Measurements from ENCODE around the gene CEP97. TPM values are rescaled to one million over a fixed set of nuclear protein-coding genes. Genes with fewer than 3 reads are reported as not detected.
"Not testable (repeated sequence)": the region's sequence is repeated elsewhere in the genome, so short reads cannot be mapped to it uniquely, and the experiment has no call there.

The CEP97 gene
- total and polyA plus RNA-seq, 2 experiments from 2014 or later, result 5.0 to 19.0 TPM

DNA sequence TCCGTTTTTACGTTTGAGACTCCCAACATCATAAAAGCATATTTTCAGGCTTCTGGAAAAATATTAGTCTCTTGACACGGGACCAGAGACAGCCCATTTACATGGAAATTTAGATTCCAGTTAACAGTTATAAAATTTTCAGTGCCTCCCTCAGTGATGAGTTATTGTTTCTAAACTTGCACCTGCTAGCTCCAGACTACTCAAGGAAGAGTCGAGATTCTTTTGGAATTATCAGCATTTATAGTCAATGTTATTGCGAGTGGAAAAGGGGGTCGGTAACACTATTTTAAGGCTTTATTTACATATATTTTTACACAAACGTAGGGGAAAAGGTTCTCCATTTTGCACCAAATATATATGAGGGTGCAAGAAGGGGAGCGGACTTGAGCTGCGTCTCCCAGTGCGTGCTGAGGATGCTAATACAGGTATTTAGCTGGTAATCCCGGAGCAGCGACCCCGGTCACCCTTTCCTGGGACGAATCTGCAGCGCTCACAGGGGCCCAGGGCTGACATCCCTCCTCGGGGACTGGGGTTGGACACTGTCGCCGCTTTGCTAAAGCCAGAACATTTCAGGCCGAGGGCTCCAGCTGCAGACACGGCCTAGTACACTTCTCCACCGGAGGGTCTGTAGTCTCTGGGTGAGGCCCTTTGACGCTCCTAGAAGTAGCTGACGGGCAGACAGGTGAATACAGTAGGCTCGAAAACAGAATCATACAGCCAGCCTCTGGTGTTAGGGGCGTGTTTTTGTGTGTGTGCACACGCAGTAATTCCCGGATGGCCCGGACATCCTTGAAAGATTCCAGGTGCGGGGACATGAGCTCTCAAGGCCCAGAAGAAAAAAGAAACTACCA, 46.8 kb upstream of the CEP97 start:
- H3K9me2 ChIP-seq (ENCODE audit: insufficient read depth), result no peaks in the 10 kb centered on the region
- H3K4me1 Mint-ChIP-seq, result peaks cover 13% of the 10 kb centered on the region
- H3K4me1 ChIP-seq (ENCODE audit: insufficient read depth), result no peaks in the 10 kb centered on the region; the same call in 1 of the 2 replicates
- peaks cover 26% of the 10 kb centered on the region for H3K36me3 ChIP-seq (ENCODE audit: insufficient read depth)
- H3K4me2 ChIP-seq, result peak overlapping the region; percentile 73
- H3K79me2 ChIP-seq (replicated peaks; ENCODE audit: insufficient read depth), result peaks cover 36% of the 10 kb centered on the region
- H3K9me3 Mint-ChIP-seq, result no peaks in the 10 kb centered on the region
- peak; percentile 2 for ATAC-seq
- DNase-seq (ENCODE audit: low spot score), result peak; percentile 48
- peak overlapping the region; percentile 49 for H3K4me3 ChIP-seq
- H2AFZ ChIP-seq, result no peak overlapping the region
- peaks cover 38% of the 10 kb centered on the region for H3F3A ChIP-seq (replicated peaks; ENCODE audit: low read depth)
- H3K27me3 Mint-ChIP-seq (ENCODE audit: insufficient read depth, low read depth, poor library complexity), result peaks cover 10% of the 10 kb centered on the region
- H4K20me1 ChIP-seq (replicated peaks; ENCODE audit: insufficient read depth), result peaks cover 18% of the 10 kb centered on the region
- TF ChIP-seq, protein P1, sequence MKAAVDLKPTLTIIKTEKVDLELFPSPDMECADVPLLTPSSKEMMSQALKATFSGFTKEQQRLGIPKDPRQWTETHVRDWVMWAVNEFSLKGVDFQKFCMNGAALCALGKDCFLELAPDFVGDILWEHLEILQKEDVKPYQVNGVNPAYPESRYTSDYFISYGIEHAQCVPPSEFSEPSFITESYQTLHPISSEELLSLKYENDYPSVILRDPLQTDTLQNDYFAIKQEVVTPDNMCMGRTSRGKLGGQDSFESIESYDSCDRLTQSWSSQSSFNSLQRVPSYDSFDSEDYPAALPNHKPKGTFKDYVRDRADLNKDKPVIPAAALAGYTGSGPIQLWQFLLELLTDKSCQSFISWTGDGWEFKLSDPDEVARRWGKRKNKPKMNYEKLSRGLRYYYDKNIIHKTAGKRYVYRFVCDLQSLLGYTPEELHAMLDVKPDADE (IDR thresholded peaks at IDR 0.05), result no peak
- TF ChIP-seq EZH2 (IDR thresholded peaks at IDR 0.05; ENCODE audit: low read depth, unreplicated experiment) (no peak), POLR2AphosphoS5 (IDR thresholded peaks at IDR 0.05; ENCODE audit: low read depth) (no peak)
- TF ChIP-seq, protein P2, sequence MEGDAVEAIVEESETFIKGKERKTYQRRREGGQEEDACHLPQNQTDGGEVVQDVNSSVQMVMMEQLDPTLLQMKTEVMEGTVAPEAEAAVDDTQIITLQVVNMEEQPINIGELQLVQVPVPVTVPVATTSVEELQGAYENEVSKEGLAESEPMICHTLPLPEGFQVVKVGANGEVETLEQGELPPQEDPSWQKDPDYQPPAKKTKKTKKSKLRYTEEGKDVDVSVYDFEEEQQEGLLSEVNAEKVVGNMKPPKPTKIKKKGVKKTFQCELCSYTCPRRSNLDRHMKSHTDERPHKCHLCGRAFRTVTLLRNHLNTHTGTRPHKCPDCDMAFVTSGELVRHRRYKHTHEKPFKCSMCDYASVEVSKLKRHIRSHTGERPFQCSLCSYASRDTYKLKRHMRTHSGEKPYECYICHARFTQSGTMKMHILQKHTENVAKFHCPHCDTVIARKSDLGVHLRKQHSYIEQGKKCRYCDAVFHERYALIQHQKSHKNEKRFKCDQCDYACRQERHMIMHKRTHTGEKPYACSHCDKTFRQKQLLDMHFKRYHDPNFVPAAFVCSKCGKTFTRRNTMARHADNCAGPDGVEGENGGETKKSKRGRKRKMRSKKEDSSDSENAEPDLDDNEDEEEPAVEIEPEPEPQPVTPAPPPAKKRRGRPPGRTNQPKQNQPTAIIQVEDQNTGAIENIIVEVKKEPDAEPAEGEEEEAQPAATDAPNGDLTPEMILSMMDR (conservative IDR thresholded peaks at IDR 0.05; ENCODE audit: low read depth in 2 of 2), result 0 out of 4 replicates have a peak, but pooled peaks of 1 of the 2 experiments have one; percentile 0
- H3K36me3 Mint-ChIP-seq (ENCODE audit: low read depth), result peaks cover 33% of the 10 kb centered on the region
- H3K27me3 ChIP-seq (ENCODE audit: insufficient read depth), result no peaks in the 10 kb centered on the region
- peak overlapping the region; percentile 56 for H3K27ac ChIP-seq (ENCODE audit: low read depth)
- H3K27ac Mint-ChIP-seq, result peak overlapping the region; percentile 74
- H3K4me3 Mint-ChIP-seq, result peak overlapping the region; percentile 93

DNA sequence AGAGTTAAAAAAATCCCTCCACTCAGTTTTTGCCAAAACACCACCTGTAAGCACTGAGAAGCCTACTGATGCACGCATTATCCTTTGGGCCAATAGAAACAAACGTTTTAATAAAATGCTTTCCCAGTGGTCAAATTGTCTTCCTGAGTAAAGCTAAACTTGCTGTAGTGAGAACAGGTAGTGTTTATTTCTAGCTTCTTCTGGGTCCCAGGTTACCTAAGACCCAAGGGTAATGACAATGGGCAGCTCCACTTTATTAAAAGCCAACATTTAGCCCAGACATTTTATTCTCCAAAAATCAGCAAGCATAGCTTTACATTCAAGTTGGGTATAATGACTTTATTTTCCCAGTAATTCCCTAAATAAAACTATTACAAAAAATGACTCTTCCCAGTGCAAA, 45.6 kb upstream of the CEP97 start:
- H3K27ac ChIP-seq (ENCODE audit: low read depth); H3K4me3 ChIP-seq; H3K27me3 ChIP-seq (ENCODE audit: insufficient read depth); DNase-seq (ENCODE audit: low spot score); H3K4me2 ChIP-seq; H3K9me3 Mint-ChIP-seq; H3K4me1 ChIP-seq (ENCODE audit: insufficient read depth); ATAC-seq; H3K4me3 Mint-ChIP-seq; H3K9me2 ChIP-seq (ENCODE audit: insufficient read depth); H3K27ac Mint-ChIP-seq; H2AFZ ChIP-seq: not testable (repeated sequence)
- H3F3A ChIP-seq (replicated peaks; ENCODE audit: low read depth), result peaks cover 48% of the 10 kb centered on the region
- peaks cover 37% of the 10 kb centered on the region for H3K36me3 ChIP-seq (ENCODE audit: insufficient read depth)
- H3K79me2 ChIP-seq (replicated peaks; ENCODE audit: insufficient read depth), result peaks cover 36% of the 10 kb centered on the region
- peaks cover 23% of the 10 kb centered on the region for H4K20me1 ChIP-seq (replicated peaks; ENCODE audit: insufficient read depth)
- peaks cover 10% of the 10 kb centered on the region for H3K27me3 Mint-ChIP-seq (ENCODE audit: insufficient read depth, low read depth, poor library complexity)
- peaks cover 45% of the 10 kb centered on the region for H3K36me3 Mint-ChIP-seq (ENCODE audit: low read depth)
- H3K4me1 Mint-ChIP-seq, result peaks cover 13% of the 10 kb centered on the region

DNA sequence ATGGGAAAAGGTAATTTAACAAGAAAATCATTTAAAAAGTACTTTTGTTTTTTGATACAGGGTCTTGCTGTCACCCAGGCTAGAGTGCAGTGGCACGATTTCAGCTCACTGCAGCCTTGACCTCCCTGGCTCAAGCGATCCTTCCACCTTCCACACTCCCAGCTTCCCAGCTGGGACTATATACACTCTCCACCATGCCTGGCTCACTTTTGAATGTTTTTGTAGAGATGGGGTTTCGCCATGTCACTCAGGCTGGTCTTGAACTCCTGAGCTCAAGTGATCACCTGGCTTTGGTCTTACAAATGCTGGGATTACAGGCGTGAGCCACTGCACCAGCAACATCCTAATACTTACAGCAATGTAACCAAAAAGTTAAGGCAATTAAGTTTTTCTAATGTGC, 43.9 kb upstream of the CEP97 start:
- Histone ChIP-seq H3K79me2 (replicated peaks; ENCODE audit: insufficient read depth) (peaks cover 36% of the 10 kb centered on the region), H3K36me3 (ENCODE audit: insufficient read depth) (peaks cover 51% of the 10 kb centered on the region), H3K4me1 (ENCODE audit: insufficient read depth) (peaks cover 7% of the 10 kb centered on the region; the same call in 1 of the 2 replicates), H3F3A (replicated peaks; ENCODE audit: low read depth) (peaks cover 59% of the 10 kb centered on the region), H3K27ac (ENCODE audit: low read depth) (peak overlapping the region; percentile 81), H3K4me2 (no peak overlapping the region), H3K4me3 (no peak overlapping the region), H3K27me3 (ENCODE audit: insufficient read depth) (no peaks in the 10 kb centered on the region), H3K9me2 (ENCODE audit: insufficient read depth) (no peaks in the 10 kb centered on the region), H2AFZ (no peak overlapping the region), H4K20me1 (replicated peaks; ENCODE audit: insufficient read depth) (peaks cover 33% of the 10 kb centered on the region)
- no peak for DNase-seq (ENCODE audit: low spot score)
- Mint-ChIP-seq H3K27ac (no peak overlapping the region), H3K36me3 (ENCODE audit: low read depth) (peaks cover 61% of the 10 kb centered on the region), H3K27me3 (ENCODE audit: insufficient read depth, low read depth, poor library complexity) (peaks cover 13% of the 10 kb centered on the region), H3K4me3 (no peak overlapping the region), H3K9me3 (no peaks in the 10 kb centered on the region), H3K4me1 (peaks cover 11% of the 10 kb centered on the region)
- no peak for ATAC-seq
- TF ChIP-seq, protein P3, sequence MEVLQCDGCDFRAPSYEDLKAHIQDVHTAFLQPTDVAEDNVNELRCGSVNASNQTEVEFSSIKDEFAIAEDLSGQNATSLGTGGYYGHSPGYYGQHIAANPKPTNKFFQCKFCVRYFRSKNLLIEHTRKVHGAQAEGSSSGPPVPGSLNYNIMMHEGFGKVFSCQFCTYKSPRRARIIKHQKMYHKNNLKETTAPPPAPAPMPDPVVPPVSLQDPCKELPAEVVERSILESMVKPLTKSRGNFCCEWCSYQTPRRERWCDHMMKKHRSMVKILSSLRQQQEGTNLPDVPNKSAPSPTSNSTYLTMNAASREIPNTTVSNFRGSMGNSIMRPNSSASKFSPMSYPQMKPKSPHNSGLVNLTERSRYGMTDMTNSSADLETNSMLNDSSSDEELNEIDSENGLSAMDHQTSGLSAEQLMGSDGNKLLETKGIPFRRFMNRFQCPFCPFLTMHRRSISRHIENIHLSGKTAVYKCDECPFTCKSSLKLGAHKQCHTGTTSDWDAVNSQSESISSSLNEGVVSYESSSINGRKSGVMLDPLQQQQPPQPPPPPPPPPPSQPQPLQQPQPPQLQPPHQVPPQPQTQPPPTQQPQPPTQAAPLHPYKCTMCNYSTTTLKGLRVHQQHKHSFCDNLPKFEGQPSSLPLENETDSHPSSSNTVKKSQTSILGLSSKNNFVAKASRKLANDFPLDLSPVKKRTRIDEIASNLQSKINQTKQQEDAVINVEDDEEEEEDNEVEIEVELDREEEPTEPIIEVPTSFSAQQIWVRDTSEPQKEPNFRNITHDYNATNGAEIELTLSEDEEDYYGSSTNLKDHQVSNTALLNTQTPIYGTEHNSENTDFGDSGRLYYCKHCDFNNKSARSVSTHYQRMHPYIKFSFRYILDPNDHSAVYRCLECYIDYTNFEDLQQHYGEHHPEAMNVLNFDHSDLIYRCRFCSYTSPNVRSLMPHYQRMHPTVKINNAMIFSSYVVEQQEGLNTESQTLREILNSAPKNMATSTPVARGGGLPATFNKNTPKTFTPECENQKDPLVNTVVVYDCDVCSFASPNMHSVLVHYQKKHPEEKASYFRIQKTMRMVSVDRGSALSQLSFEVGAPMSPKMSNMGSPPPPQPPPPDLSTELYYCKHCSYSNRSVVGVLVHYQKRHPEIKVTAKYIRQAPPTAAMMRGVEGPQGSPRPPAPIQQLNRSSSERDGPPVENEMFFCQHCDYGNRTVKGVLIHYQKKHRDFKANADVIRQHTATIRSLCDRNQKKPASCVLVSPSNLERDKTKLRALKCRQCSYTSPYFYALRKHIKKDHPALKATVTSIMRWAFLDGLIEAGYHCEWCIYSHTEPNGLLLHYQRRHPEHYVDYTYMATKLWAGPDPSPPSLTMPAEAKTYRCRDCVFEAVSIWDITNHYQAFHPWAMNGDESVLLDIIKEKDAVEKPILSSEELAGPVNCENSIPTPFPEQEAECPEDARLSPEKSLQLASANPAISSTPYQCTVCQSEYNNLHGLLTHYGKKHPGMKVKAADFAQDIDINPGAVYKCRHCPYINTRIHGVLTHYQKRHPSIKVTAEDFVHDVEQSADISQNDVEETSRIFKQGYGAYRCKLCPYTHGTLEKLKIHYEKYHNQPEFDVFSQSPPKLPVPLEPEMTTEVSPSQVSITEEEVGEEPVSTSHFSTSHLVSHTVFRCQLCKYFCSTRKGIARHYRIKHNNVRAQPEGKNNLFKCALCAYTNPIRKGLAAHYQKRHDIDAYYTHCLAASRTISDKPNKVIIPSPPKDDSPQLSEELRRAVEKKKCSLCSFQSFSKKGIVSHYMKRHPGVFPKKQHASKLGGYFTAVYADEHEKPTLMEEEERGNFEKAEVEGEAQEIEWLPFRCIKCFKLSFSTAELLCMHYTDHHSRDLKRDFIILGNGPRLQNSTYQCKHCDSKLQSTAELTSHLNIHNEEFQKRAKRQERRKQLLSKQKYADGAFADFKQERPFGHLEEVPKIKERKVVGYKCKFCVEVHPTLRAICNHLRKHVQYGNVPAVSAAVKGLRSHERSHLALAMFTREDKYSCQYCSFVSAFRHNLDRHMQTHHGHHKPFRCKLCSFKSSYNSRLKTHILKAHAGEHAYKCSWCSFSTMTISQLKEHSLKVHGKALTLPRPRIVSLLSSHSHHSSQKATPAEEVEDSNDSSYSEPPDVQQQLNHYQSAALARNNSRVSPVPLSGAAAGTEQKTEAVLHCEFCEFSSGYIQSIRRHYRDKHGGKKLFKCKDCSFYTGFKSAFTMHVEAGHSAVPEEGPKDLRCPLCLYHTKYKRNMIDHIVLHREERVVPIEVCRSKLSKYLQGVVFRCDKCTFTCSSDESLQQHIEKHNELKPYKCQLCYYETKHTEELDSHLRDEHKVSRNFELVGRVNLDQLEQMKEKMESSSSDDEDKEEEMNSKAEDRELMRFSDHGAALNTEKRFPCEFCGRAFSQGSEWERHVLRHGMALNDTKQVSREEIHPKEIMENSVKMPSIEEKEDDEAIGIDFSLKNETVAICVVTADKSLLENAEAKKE (CRISPR knock-in tag; IDR thresholded peaks at IDR 0.05), result no peak
- TF ChIP-seq EZH2 (IDR thresholded peaks at IDR 0.05; ENCODE audit: low read depth, unreplicated experiment), result no peak
